GM19395 (cell line): ENCODE measurements around the gene MSX1.
"Not testable (repeated sequence)": the region's sequence is repeated elsewhere in the genome, so short reads cannot be mapped to it uniquely, and the experiment has no call there.

Experiments used
- ATAC-seq: cut with Tn5 transposase; IDR thresholded peaks from one replicate; pipeline ENCODE4 v1.9.1; 2021; ENCODE audit warnings: mild to moderate bottlenecking, moderate library complexity; ENCODE audit not compliant: unreplicated experiment

MSX1 gene

GRCh38 chr4:4859325-4859798, at the start of gene MSX1:
TSS of gene MSX1 (plus strand) at chr4:4859665. CDS start at chr4:4859900, 235 bp downstream.
- peak; percentile 72 for ATAC-seq

GRCh38 chr4:4810092-4810774, 49.2 kb upstream of the MSX1 start:
- ATAC-seq: no peak

GRCh38 chr4:4810778-4811177, 48.7 kb upstream of the MSX1 start:
- ATAC-seq: no peak

- ATAC-seq: no peak
Observed at GRCh38 chr4:4812145-4812794, 47.2 kb upstream of the MSX1 start.

GRCh38 chr4:4818415-4819212, 40.9 kb upstream of the MSX1 start:
- no peak for ATAC-seq

GRCh38 chr4:4819213-4819606, 40.3 kb upstream of the MSX1 start:
- no peak for ATAC-seq

- ATAC-seq: no peak
Observed at GRCh38 chr4:4820261-4820660, 39.2 kb upstream of the MSX1 start.

- no peak for ATAC-seq
Observed at GRCh38 chr4:4820739-4821138, 38.7 kb upstream of the MSX1 start.

- ATAC-seq: no peak
Observed at GRCh38 chr4:4821577-4821976, 37.9 kb upstream of the MSX1 start.

GRCh38 chr4:4822286-4822685, 37.2 kb upstream of the MSX1 start:
- ATAC-seq: not testable (repeated sequence)

GRCh38 chr4:4823621-4824162, 35.8 kb upstream of the MSX1 start:
- ATAC-seq: no peak

- no peak for ATAC-seq
Observed at GRCh38 chr4:4824232-4824631, 35.2 kb upstream of the MSX1 start.

GRCh38 chr4:4825431-4825830, 34.0 kb upstream of the MSX1 start:
- ATAC-seq: no peak

GRCh38 chr4:4829837-4830236, 29.6 kb upstream of the MSX1 start:
- ATAC-seq: no peak

- no peak for ATAC-seq
Observed at GRCh38 chr4:4831266-4831665, 28.2 kb upstream of the MSX1 start.

- ATAC-seq: no peak
Observed at GRCh38 chr4:4831825-4832224, 27.6 kb upstream of the MSX1 start.

- ATAC-seq: no peak
Observed at GRCh38 chr4:4836044-4836443, 23.4 kb upstream of the MSX1 start.

- no peak for ATAC-seq
Observed at GRCh38 chr4:4837316-4837715, 22.1 kb upstream of the MSX1 start.

- no peak for ATAC-seq
Observed at GRCh38 chr4:4838051-4838935, 21.2 kb upstream of the MSX1 start.
